Erythroblast (primary cell): ENCODE results near the gene CFAP73.

Experiments
- GATA1 ChIP-seq: IDR thresholded peaks from 2 replicates; pipeline ENCODE4 v1.6.1; 2011; ENCODE audit warnings: low read depth, mild to moderate bottlenecking, control low read depth, low read length, moderate library complexity
- POLR2A ChIP-seq: IDR thresholded peaks from 2 replicates; pipeline ENCODE4 v1.6.1; 2011; ENCODE audit warnings: mild to moderate bottlenecking, low read length

DNA sequence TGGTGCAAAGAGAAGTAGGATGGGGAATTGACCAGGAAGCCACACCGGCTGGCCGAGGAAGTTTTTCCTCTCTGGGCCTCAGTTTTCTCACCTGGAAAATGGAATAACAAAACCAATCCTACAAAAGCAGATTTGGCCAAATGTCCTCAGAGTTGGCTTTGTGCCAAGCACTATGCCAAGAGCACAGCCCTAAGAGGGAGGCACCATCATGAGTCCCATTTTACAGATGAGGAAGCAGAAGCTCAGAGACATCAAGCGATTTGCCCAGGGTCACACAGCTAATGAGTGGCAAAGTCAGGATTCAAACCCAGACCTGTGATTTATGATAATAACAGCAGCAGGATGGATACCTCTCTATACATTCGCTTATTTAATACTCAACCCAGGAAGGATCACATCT, 41.2 kb upstream of the CFAP73 start:
- no peak for TF ChIP-seq POLR2A
- no peak for TF ChIP-seq GATA1
